NCI-H2196 (cell line): ENCODE measurements around the gene TMEM221.
"Not testable (repeated sequence)": the region's sequence is repeated elsewhere in the genome, so short reads cannot be mapped to it uniquely, and the experiment has no call there.

Experiments
- DNase-seq: peaks from one replicate; lab custom pipeline; 2025; ENCODE audit not compliant: unreplicated experiment; lab: John Stamatoyannopoulos, UW

TMEM221 gene

GRCh38 chr19:17448131-17448967, at the start of gene TMEM221:
Gene TMEM221, minus strand, starts transcription at chr19:17448668. Its CDS starts 206 bp downstream, at chr19:17448462.
- DNase-seq, result peak; percentile 30

- DNase-seq, result no peak
Observed at GRCh38 chr19:17497149-17497798, 48.8 kb upstream of the TMEM221 start.

DNA sequence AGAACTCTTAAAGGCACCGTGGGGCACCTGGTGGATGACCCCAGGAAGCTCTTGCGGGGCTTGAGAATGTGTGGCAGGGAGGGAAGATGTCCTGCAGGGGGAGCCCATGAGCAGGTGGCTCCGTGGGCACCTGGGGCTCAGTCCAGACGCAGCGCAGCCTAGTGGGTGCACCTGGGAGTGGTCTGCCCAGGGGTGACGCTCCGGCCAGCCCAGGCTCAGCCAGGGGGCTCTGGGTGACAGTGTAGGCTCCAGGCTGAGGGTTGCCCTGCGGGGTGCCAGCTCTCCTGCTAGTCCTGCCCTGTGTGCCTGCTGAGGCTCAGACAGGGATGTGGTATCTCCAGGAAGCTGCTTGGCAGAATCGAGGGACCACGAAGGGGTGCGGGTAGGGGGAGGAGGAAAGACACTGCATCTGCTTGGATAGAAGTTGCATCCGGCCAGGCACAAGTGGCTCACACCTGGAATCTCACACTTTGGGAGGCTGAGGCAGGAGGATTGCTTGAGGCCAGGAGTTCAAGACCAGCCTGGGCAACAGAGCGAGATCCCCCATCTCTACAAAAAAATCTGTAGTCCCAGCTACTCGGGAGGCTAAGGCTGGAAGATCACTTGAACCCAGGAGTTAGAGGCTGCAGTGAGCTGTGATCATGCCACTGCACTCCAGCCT, 48.0 kb upstream of the TMEM221 start:
- DNase-seq, result peak; percentile 79

DNA sequence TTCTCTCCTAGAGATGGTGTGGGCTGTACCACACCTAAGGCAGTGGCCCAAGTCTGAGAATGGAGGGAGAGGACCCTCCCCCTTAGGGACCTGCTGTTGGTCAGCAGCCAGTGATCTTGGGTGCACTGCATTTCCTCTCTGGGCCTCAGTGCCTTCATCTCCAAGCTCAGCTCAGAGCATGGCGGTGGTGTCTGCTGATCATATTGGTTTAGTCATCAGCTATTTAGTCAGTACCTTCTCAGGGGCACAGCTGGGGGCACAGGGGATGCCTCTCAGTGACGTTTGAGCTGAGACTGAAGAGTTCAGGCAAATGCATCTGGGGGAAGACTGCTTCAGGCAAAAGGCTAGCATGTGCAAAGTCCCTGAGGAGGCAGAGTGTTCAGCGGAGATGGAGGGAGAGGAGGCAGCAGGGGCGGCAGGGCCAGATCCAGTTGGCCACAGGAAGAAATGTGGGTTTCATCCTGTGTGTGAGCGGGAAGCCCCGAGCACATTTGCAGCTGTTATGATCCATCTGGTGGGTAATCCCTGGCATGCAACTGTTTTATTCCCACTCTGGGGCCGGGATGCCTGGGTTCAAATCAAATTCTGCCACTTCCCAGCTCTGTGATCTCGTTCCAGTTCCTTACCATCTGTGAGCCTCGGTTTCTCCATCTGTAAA, 47.3 kb upstream of the TMEM221 start:
- DNase-seq, result no peak

DNA sequence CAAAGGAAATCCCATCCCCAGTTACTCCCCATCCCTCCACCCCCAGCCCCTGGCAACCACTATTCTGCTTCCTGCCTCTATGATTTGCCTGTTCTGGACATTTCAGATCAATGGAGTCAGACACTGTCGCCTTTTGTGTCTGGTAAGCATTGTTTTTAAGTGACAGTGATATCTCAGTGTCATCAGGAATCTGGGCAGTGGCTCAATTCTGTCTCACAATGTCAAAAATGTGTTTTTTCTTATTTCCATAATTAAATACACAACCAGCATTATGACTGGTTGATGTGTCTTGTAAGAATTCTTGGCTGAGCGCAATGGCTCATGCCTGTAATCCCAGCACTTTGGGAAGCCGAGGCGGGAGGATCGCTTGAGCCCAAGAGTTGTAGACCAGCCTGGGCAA, 42.8 kb upstream of the TMEM221 start:
- DNase-seq, result no peak

GRCh38 chr19:17490411-17490810, 41.9 kb upstream of the TMEM221 start:
- DNase-seq, result no peak

DNA sequence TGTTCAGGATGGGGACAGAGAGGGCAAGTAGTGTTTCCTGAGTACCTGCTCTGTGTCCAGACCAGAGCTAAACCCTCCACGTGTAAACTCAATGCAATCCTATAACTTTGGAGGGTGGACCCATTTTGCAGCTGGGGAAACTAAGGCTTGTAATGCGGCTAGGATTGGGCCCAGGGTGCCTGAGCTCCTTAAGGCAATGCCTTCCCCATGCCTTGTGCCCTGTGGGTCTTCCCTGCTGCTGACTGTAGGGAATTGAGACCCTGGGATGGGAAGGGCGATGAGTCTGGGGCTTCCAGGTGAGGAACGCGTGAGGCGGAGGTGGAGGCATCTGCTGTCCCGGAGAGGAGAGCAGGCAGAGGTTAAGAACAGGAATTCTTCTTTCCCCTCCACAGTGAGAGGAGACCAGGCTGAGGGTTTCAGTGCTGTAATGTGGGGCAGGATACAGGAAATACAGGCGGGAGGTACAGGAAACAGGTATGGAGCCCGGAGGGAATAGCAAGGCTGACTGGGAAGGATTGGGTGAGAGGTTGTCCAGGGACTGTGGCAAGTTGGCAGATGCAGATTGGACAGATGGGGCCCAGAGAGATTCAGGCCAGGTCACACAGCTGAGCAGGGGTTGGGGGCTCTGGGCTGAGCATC, 41.0 kb upstream of the TMEM221 start:
- DNase-seq, result no peak

- peak; percentile 33 for DNase-seq
Observed at GRCh38 chr19:17488593-17489391, 40.3 kb upstream of the TMEM221 start.

GRCh38 chr19:17487284-17488121, 39.0 kb upstream of the TMEM221 start:
- no peak for DNase-seq

DNA sequence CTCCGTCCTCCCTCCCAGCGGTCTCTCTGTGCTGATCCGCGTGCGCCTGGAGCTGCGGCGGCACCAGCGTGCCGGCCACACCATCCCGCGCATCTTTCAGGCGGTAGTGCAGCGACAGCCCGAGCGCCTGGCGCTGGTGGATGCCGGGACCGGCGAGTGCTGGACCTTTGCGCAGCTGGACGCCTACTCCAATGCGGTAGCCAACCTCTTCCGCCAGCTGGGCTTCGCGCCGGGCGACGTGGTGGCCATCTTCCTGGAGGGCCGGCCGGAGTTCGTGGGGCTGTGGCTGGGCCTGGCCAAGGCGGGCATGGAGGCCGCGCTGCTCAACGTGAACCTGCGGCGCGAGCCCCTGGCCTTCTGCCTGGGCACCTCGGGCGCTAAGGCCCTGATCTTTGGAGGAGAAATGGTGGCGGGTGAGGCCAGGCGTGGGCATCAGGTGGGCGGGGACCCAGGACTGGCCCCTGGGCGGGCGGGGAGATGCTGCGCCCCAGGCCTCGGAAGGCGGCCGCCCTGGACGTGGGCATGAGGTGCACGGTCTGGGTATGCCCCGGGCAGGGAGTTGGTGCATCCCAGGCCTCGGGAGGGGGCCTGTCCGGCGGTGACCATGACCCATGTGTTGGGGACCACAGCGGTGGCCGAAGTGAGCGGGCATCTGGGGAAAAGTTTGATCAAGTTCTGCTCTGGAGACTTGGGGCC, 38.2 kb upstream of the TMEM221 start:
- no peak for DNase-seq

DNA sequence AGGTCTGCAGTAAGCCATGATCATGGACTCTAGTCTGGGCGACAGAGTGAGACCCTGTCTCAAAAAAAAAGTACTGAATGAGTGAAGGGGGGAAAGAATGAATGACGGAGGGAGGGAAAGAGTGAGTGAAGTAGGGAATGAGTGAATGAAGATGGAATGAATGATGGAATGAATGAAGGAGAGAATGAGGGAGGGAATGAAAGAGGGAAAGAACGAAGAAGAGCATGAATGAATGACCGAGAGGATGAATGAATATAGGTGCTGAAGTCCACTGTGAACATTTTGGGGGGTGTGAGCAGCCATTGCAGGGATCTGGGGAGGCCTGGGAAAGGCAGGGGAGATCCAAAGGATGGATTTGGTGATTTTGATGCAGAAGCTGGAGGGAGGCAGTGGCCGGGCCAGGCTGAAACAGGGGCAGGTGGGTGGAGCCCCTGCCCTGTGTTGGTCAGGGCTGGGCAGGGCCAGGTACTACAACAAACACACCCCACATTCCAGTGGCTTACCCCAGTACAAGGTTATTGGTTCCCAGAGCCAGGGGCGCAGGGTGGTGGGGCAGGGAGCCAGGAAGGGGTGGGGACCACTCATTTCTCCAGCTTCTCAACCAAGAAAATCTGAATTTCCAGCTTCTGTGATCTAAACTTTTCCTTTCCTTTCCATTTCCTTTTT, 36.2 kb upstream of the TMEM221 start:
- DNase-seq, result no peak

- no peak for DNase-seq
Observed at GRCh38 chr19:17483605-17484002, 35.1 kb upstream of the TMEM221 start.

- no peak for DNase-seq
Observed at GRCh38 chr19:17482877-17483604, 34.6 kb upstream of the TMEM221 start.

DNA sequence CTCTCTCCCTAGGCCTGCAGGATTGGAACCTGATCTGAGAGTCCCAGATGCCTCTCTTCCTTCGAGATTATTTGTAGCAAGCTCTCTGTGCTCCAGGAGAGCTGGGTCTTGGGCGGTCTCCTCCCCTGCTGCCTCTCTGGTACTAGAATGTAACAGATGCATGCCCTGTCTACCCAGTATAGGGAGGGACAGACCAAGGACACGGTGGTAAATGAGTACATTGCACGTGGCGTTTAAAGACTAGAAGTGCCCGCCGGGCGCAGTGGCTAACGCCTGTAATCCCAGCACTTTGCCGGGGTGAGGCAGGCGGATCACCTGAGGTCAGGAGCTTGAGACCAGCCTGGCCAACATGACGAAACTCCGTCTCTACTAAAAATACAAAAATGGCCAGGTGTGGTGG, 33.5 kb upstream of the TMEM221 start:
- DNase-seq, result no peak

DNA sequence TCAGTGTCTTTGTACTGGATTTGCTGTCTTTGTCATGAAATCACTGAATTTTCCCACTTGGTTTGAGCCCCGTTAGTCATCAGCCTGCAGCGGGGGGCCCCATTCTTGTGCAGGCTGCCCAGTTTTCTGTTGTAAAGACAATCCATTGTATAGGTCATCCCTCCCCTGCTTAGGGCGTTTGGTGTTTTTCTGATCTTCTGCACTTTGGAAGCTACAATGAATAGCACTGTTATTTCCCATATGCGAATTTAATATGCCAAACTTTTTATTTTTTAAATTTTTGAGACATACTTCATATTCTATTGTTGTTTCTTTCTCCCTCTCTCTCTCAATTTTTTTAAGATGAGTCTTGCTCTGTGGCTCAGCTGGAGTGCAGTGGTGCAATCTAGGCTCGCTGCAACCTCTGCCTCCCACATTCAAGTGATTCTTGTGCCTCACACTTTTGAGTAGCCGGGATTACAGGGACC, 30.9 kb upstream of the TMEM221 start:
- no peak for DNase-seq

DNA sequence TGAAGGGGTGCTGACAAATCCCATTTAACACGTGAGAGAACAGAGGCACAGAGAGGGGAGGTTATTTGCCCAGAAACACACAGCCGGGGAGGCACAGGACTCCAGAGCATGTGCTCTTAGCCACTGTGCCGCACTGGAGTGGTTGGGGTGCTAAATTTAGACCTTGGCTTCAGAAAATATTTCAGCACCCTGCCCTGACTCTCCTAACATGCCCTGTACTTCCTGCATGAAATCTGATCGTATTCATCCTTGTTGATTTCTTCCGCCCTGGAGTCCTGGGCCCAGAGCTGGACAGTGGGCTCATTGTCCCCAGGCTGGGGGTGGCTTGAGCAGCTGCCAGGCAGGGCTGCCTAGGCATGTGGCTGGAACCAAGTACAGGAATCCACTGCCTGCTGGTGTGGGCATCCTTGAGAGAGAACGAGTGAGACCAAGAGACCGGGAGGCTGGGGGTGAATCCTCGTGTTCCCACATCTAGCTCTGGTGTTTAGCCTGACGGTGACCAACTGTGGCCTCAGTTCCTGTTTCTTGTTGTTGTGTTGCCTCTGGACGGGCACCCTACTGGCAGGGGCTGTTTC, 27.2 kb upstream of the TMEM221 start:
- DNase-seq, result peak; percentile 89

- DNase-seq, result not testable (repeated sequence)
Observed at GRCh38 chr19:17475011-17475540, 26.6 kb upstream of the TMEM221 start.
